HK-2 (cell line): Measurements from ENCODE around the gene RIMS4.

Source experiments
- DNase-seq: peaks from one replicate; pipeline ENCODE4 v3.0.0-alpha.2; 2018; ENCODE audit not compliant: unreplicated experiment

The RIMS4 gene

DNA sequence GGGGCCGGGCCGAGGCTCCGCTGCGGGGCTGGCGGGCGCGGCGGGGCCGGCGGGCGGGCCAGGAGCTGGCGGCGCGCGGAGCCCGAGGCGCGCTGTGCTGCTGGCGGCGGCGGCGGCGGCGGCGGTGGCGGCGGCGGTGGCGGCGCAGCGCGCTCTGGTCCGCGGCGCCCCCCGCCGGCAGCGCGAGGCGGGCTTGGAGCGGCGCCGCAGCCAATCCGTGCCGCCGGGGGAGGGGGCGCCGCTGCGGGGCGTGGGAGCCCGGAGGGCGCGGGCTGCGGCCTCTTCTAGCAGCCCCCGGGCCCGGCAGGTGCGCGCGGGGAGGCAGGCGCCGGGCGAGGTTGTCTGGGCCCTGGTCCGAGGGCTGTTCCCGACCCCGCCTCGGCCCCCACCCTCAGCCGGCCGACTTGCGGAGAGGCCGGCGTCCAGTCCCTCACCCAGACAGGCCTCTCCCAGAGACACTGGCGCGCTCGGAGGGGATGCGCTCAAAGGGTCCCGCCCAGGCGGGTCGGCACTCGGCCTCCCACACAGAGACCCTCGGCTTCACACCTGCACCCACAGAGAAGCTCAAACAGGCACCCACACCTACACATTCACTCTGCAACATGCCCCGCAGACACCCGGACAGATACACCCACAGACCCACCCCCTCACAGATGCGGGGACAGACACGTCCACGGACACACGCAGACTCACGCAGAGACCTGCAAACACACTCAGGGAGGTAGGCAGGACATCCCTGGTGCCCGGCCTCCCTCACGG lies at the start of gene RIMS4:
RIMS4 (minus strand) TSS at position 156 of the 759 bp plus-strand sequence. CDS start 275 bp downstream, outside the sequence.
- no peak for DNase-seq

- DNase-seq = no peak
These were observed 48.4 kb upstream of the RIMS4 start for GRCh38 chr20:44858606-44859360.

- DNase-seq = no peak
These were observed 46.6 kb upstream of the RIMS4 start for GRCh38 chr20:44856856-44857448.

DNA sequence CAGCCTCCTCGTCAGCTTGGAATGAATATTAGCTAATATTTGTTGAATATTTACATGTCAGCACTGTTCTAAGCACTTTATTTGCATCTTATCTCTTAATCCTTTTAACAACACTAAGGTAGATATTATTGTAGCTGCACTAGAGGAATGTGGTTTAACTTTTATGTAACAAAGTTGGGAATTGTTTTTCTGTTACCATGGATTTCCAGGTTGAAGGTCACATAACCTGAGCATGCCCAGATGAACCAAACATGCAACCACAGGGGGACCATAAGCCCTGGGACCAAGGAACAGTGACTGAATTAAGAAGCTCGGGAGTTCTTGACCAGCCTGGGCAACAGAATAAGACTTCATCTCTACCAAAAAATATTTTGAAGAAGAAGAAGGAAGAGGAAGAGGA lies 46.1 kb upstream of the RIMS4 start:
- no peak for DNase-seq

DNA sequence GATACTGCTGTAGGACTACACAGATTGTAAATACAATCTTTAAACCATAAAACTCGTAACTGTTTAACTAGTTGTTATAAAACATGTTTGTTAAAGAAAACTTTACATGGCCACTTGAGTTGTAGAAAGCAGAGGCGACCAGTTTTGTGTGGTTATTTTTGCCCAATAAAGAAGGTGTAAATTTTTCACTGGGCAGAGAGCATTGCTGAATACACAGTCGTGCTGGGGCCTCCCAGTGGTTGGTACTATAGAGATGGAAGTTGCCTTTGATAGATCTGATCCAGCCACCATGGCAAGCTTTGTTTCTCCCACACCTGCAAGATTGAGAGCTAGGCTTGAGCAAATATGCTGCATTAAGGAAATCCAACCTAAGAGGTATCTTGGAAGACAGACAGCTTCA lies 41.2 kb upstream of the RIMS4 start:
- DNase-seq = no peak

DNA sequence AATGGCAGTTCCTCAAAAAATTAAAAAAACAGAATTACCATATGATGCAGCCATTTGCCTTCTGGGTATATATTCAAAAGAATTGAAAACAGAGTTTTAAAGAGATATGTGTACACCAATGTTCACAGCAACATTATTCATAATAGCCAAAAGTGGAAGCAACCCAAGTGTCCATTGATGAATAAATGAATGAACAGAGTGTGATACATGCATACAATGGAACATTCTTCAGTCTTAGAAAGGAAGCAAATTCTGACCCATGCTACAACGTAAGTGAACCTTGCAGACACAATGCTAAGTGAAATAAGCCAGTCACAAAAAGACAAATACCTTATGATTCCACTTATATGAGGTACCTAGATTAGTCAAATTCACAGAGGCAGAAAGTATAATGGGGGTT lies 40.5 kb upstream of the RIMS4 start:
- DNase-seq = no peak

DNA sequence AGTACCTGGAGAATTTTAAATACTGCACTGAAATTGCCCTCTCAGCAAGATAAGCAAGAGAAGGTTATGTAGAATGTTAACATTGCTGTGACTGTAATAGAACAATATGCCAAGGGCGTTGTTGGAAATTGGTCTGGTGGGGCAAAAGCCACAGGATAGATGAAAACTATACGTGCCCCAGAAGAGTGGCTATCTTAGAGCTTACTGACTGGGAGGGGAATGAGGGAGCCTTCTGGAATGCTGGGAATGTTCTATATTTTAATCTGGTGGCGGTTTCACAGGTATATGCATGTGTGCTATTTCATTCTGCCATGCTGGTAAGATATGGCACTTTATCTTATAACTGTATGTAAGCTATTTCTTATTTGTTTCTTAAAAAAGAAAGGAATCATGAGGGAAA lies 39.9 kb upstream of the RIMS4 start:
- no peak for DNase-seq

DNA sequence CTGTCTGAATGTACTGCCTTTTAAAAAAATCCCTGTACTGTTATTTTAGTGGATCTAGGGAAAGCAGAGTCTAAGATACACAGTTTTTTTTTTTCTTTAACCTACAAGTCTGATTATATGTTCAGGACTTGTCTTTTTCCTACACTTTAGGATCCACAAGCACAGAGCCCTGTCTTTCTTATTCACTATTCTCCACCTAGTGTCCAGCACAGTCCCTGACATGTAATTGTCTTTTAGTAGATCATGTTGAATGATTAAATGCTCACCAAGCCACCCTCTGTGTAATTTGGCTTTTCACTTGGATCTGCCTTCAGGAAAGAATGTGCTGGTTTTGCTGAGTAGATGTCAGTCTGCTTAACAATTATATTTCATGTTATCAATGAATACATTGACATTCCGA lies 39.4 kb upstream of the RIMS4 start:
- no peak for DNase-seq

GRCh38 chr20:44848254-44849015 lies 38.1 kb upstream of the RIMS4 start:
- DNase-seq = no peak

- no peak for DNase-seq
These were observed 33.5 kb upstream of the RIMS4 start for GRCh38 chr20:44843876-44844275.

GRCh38 chr20:44841955-44842354 lies 31.6 kb upstream of the RIMS4 start:
- DNase-seq = no peak

- DNase-seq = no peak
These were observed 30.5 kb upstream of the RIMS4 start for GRCh38 chr20:44840826-44841225.

- DNase-seq = no peak
These were observed 29.1 kb upstream of the RIMS4 start for GRCh38 chr20:44839481-44839880.

DNA sequence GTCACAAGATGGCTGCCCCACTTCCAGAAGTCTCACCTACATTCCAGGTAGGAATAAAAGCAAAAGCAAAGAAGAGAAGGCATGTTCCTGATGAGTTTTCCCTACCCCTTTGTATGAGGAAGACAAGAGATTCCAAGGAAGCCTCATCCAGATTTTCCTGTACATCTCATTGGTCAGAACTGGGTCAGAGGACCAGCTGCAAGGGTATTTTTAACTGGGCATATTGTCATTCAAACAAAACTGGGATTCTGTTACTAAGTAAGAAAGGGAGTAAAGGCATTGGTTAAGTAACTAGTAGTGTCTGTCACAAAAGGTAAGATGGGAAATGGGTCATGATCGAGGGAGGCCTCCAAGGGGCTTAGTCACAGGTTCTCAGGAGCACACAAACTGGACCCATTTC lies 28.2 kb upstream of the RIMS4 start:
- DNase-seq = no peak

GRCh38 chr20:44837946-44838345 lies 27.6 kb upstream of the RIMS4 start:
- DNase-seq = no peak

DNA sequence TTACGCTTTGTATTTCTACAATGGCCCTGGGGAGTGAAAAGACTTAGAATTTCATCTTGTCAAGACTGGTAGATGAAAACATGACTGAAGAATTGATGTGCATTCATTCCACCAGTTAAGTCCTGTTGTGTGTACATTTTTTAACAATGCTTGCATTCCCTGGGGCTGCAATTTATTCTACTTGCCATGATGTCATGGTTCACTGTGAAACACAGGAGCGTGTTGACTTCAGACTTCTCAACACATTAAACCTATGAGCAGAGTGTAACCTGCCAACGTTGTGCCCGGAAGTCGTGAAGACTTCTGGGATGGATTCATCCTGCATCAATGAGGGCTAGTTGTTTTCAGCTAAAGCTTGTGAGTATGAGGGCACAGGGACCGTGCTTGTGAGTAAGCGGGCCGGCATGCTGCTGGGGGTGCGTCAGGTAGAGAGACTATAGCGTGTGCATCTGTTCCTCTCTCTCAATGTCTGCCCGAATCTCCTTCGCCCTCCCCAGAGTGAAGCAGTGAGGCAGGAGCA lies 26.3 kb upstream of the RIMS4 start:
- no peak for DNase-seq

DNA sequence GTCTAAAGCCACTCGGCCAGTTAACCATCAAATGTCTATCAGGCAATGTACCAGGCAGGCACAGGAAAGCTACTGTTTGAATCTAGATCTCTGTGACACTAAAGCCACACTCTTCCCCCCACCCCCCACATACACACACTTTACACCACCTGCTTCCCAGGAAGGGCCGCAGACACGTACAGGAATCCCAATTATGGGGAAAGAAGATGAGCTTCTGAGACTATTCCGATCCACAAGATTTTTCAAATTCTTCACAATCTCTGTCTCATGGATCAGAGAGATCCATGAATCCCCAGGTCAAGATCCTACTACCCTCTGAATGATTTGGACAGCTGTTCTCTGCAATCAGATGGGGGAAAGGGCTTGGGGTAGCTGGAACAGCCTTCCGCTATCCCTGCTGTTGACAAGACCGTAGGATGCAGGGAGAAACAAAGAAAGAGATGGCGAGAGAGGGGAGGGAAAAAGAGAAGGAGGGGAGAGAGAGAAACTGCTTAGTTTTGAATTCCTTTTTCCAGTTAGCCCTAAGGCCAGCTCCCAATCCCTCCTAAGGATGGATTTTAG lies 25.4 kb upstream of the RIMS4 start:
- DNase-seq = no peak

DNA sequence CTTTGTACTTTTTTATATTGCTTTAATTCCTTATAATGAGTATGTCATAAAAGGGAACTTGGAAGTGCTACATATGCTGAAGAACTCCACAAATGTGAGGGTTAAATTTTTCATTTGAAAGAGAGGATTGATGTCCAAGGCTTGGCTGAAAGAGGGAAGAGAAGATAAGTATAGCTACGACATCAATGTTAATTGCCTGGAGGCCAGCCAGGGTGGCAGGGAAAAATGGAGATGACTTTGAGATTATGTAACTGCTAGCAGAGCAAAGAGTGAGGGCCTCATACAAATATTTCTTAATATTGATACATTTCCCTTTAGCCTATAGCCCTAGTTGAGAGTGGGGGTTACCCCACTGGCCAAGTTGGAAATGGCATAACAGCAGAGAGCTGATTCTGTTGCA lies 24.8 kb upstream of the RIMS4 start:
- DNase-seq = no peak

- DNase-seq = no peak
These were observed 24.3 kb upstream of the RIMS4 start for GRCh38 chr20:44834693-44835092.

- DNase-seq = no peak
These were observed 23.1 kb upstream of the RIMS4 start for GRCh38 chr20:44833437-44833836.

- DNase-seq = no peak
These were observed 22.4 kb upstream of the RIMS4 start for GRCh38 chr20:44832724-44833123.

GRCh38 chr20:44830995-44831394 lies 20.6 kb upstream of the RIMS4 start:
- no peak for DNase-seq
